GM20000 (cell line): ENCODE results near the gene AMOTL1.

ENCODE experiments used
- DNase-seq: peaks from one replicate; pipeline ENCODE4 v3.0.0; 2012; ENCODE audit warnings: low spot score
- TF ChIP-seq, protein P1 (sequence below): IDR thresholded peaks from 2 replicates; pipeline ENCODE4 v1.5.1; 2012; ENCODE audit warnings: mild to moderate bottlenecking, control low read depth; ENCODE audit errors: extremely low read depth, missing control alignments

Gene AMOTL1

DNA sequence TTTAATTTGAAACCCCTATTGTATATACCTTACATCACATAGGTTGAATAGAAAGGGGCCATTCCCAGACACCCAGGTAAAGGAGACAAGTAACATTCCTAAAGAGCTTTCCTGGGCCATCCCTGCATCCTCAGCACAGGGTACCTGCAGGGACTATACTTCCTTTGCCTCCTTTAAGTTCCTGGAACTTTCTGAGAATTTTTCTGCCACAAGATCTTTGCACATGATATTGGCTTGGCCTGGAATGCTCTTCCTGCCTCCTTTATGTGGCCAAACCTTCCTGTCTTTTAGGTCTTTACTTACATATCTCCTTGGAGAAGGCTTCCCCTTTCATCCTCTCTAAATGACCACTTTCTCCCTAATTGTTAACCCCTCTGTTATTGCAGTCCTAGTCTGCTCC is 7.9 kb upstream of the AMOTL1 start:
- TF ChIP-seq, protein P1, sequence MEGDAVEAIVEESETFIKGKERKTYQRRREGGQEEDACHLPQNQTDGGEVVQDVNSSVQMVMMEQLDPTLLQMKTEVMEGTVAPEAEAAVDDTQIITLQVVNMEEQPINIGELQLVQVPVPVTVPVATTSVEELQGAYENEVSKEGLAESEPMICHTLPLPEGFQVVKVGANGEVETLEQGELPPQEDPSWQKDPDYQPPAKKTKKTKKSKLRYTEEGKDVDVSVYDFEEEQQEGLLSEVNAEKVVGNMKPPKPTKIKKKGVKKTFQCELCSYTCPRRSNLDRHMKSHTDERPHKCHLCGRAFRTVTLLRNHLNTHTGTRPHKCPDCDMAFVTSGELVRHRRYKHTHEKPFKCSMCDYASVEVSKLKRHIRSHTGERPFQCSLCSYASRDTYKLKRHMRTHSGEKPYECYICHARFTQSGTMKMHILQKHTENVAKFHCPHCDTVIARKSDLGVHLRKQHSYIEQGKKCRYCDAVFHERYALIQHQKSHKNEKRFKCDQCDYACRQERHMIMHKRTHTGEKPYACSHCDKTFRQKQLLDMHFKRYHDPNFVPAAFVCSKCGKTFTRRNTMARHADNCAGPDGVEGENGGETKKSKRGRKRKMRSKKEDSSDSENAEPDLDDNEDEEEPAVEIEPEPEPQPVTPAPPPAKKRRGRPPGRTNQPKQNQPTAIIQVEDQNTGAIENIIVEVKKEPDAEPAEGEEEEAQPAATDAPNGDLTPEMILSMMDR = no peak

GRCh38 chr11:94762208-94762607 is 5.9 kb upstream of the AMOTL1 start:
- TF ChIP-seq, protein P1 = peak; percentile 6
- no peak for DNase-seq

More for the DNA sequence above, 7.9 kb upstream of the AMOTL1 start:
- DNase-seq = no peak

GRCh38 chr11:94762995-94763394 is 5.2 kb upstream of the AMOTL1 start:
- TF ChIP-seq, protein P1 = no peak
- DNase-seq = no peak

- no peak for DNase-seq
- TF ChIP-seq, protein P1 = no peak
Measured at GRCh38 chr11:94766713-94767206, 1.4 kb upstream of the AMOTL1 start.

DNA sequence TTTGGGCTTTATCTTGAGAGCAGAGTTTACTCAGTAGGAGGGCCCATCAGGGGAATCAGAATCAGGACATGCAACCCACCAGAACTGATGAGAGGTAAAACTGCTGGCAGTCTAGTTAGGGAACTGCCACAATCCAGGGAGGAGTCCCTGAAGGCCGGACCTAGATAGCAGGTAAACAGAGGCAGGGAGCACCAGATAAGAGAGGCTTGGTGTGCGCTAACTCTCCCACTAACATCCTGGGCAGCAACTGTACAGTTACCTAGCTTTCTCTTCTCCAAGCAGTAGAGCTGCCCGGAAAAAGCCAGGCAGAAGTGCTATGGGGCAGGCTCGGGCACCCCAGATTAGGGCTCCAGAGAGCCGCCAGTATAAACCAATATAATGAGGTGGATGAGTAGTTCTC is 865 bp upstream of the AMOTL1 start:
- TF ChIP-seq, protein P1 = no peak
- DNase-seq = no peak

GRCh38 chr11:94768602-94769541 is 716 bp downstream of the AMOTL1 start:
- peak; percentile 51 for DNase-seq

GRCh38 chr11:94769880-94770279 is 1.7 kb downstream of the AMOTL1 start:
- no peak for DNase-seq
- TF ChIP-seq, protein P1 = no peak

More at GRCh38 chr11:94768602-94769541, 716 bp downstream of the AMOTL1 start:
- TF ChIP-seq, protein P1 = no peak
